Mesenteric fat pad (tissue), 1 donor: ENCODE measurements around the gene SND1. TPM values are rescaled to one million over a fixed set of nuclear protein-coding genes. Genes with fewer than 3 reads are reported as not detected.

ENCODE experiments used
- DNase-seq: peaks from one replicate; pipeline ENCODE4 v3.0.0-alpha.2; 2020; ENCODE audit warnings: low spot score
- total RNA-seq: library from RNA; stranded (reverse); fragmentation: NEBNext Ultra II Directional; extraction: Animal tissue kit (Norgen Biotek cat#: 25700); gene quantifications from one replicate; pipeline ENCODE4 v1.2.1, GENCODE V29; 2021
- donor health status: DM: yes; HTN: yes; CAD: no.

SND1 gene
- total RNA-seq, 1 donor from 2014 or later = 193 TPM

GRCh38 chr7:128010391-128011127 lies 358.6 kb downstream of the SND1 start:
- DNase-seq = no peak

- DNase-seq = no peak
These were observed 359.2 kb downstream of the SND1 start for GRCh38 chr7:128011131-128011661.

GRCh38 chr7:128014811-128015210 lies 362.8 kb downstream of the SND1 start:
- no peak for DNase-seq

- no peak for DNase-seq
These were observed 365.5 kb downstream of the SND1 start for GRCh38 chr7:128017460-128017859.

GRCh38 chr7:128017862-128018845 lies 366.2 kb downstream of the SND1 start:
- no peak for DNase-seq

GRCh38 chr7:128019288-128019687 lies 367.3 kb downstream of the SND1 start:
- no peak for DNase-seq

GRCh38 chr7:128020159-128020558 lies 368.2 kb downstream of the SND1 start:
- no peak for DNase-seq

GRCh38 chr7:128021366-128021765 lies 369.4 kb downstream of the SND1 start:
- no peak for DNase-seq

GRCh38 chr7:128022631-128023532 lies 370.9 kb downstream of the SND1 start:
- no peak for DNase-seq

- DNase-seq = no peak
These were observed 372.2 kb downstream of the SND1 start for GRCh38 chr7:128024151-128024550.

GRCh38 chr7:128025380-128025779 lies 373.4 kb downstream of the SND1 start:
- DNase-seq = no peak

- no peak for DNase-seq
These were observed 373.8 kb downstream of the SND1 start for GRCh38 chr7:128025819-128026218.

GRCh38 chr7:128026551-128026950 lies 374.6 kb downstream of the SND1 start:
- DNase-seq = no peak

GRCh38 chr7:128027485-128027980 lies 375.5 kb downstream of the SND1 start:
- no peak for DNase-seq

GRCh38 chr7:128029405-128029995 lies 377.5 kb downstream of the SND1 start:
- no peak for DNase-seq

GRCh38 chr7:128030263-128030653 lies 378.3 kb downstream of the SND1 start:
- no peak for DNase-seq

GRCh38 chr7:128030654-128031611 lies 378.9 kb downstream of the SND1 start, which contains the start of gene LRRC4:
TSS of gene LRRC4 (minus strand) at chr7:128031437. CDS start at chr7:128030640, 797 bp downstream.
- no peak for DNase-seq

GRCh38 chr7:128031901-128032604 lies 380.1 kb downstream of the SND1 start:
- no peak for DNase-seq
